ENCODE data around the gene FER. TPM values are rescaled to one million over a fixed set of nuclear protein-coding genes. Genes with fewer than 3 reads are reported as not detected.

Gene FER
- total and polyA plus RNA-seq, 2 of the 8 experiments (the other 6 are each of a cell fraction or from before 2014, with no cell fraction given) = 1.3 to 15.8 TPM

GRCh38 chr5:109003928-109004327, 256.2 kb downstream of the FER start:
- H2BK5ac ChIP-seq (ENCODE audit: low read depth, low read length) = no peak overlapping the region
- H3K23ac ChIP-seq (ENCODE audit: insufficient read length) = no peak overlapping the region
- H4K20me1 ChIP-seq (replicated peaks in 1 of 2; ENCODE audit: control insufficient read depth in 1 of 2, insufficient read depth in 2 of 2, low read length in 2 of 2) = no peaks in the 10 kb centered on the region
- H4K91ac ChIP-seq (replicated peaks; ENCODE audit: insufficient read length, low read length) = no peak overlapping the region
- no peaks in the 10 kb centered on the region for H3K79me1 ChIP-seq (ENCODE audit: low read depth, low read length)
- no peak overlapping the region for H2BK12ac ChIP-seq (ENCODE audit: low read depth, low read length)
- H3K27ac ChIP-seq (ENCODE audit: low read depth, low read length) = no peak overlapping the region
- no peak overlapping the region for H3K9ac ChIP-seq (replicated peaks in 1 of 4; ENCODE audit: extremely low read depth in 1 of 4, low read depth in 3 of 4, low read length in 3 of 4)
- 91% methylated on average over 4 of the region's 4 CpGs; no CpG with 5 or more reads in 1 of the 2 experiments for WGBS, 2 experiments (ENCODE audit: extremely low coverage in 1 of 2, insufficient coverage in 1 of 2, insufficient read length in 1 of 2, insufficient replicate concordance in 2 of 2, low coverage in 1 of 2, low lambda C conversion rate in 2 of 2, missing lambda C conversion rate in 1 of 2)
- H3K4me1 ChIP-seq (replicated peaks in 1 of 4; ENCODE audit: control insufficient read depth in 3 of 4, insufficient read depth in 4 of 4, low read length in 3 of 4) = no peaks in the 10 kb centered on the region
- no peak overlapping the region for H2AFZ ChIP-seq (ENCODE audit: low read length)
- no peaks in the 10 kb centered on the region for H3K27me3 ChIP-seq (replicated peaks in 1 of 4; ENCODE audit: control insufficient read depth in 3 of 4, extremely low read depth in 1 of 4, insufficient read depth in 3 of 4, low read length in 3 of 4)
- H4K5ac ChIP-seq (ENCODE audit: insufficient read length, low read depth, low read length) = no peak overlapping the region
- no peaks in the 10 kb centered on the region for H3K36me3 ChIP-seq (ENCODE audit: control insufficient read depth in 2 of 4, insufficient read depth in 4 of 4, low read length in 3 of 4)
- no peaks in the 10 kb centered on the region for H3K79me2 ChIP-seq (ENCODE audit: control insufficient read depth in 1 of 2, insufficient read depth in 2 of 2, low read length in 2 of 2)
- H3K4me3 ChIP-seq (ENCODE audit: extremely low read depth in 1 of 4, insufficient read depth in 2 of 4, low read depth in 3 of 4, low read length in 4 of 4) = no peak overlapping the region
- no peak overlapping the region for H3K4ac ChIP-seq (replicated peaks; ENCODE audit: insufficient read length, low read depth, low read length)
- H2BK120ac ChIP-seq (replicated peaks; ENCODE audit: low read depth, low read length) = no peak overlapping the region
- H3K14ac ChIP-seq (ENCODE audit: insufficient read length) = no peak overlapping the region
- no peak overlapping the region for H3K56ac ChIP-seq (replicated peaks; ENCODE audit: insufficient read length, low read depth, low read length)
- H2AK5ac ChIP-seq (ENCODE audit: low read depth, low read length) = no peak overlapping the region
- FAIRE-seq (no peak), DNase-seq (ENCODE audit: low read depth in 1 of 2, low spot score in 2 of 2) (no peak)
- H3K9me3 ChIP-seq (ENCODE audit: insufficient read depth in 2 of 2, low read depth in 1 of 2, low read length in 1 of 2) = no peaks in the 10 kb centered on the region
- H2BK20ac ChIP-seq (ENCODE audit: low read length) = no peak overlapping the region
- H2BK15ac ChIP-seq (ENCODE audit: low read length) = no peak overlapping the region
- ChIA-PET POLR2A (ENCODE audit: partially characterized antibody) (no interaction called here), CTCF (ENCODE audit: partially characterized antibody) (interaction anchor here (1.0 kb wide), 1 partner anchor 47 kb away, joined by 3 read pairs; no protein-coding TSS in a partner anchor)
- H4K8ac ChIP-seq (ENCODE audit: extremely low read depth, insufficient read depth, low read length) = no peak overlapping the region
- H3K23me2 ChIP-seq (ENCODE audit: low read depth, low read length) = no peaks in the 10 kb centered on the region
- TF ChIP-seq MAX (IDR thresholded peaks at IDR 0.05) = no peak
- no peak overlapping the region for H3K18ac ChIP-seq (ENCODE audit: extremely low read depth, low read length)
- no peak overlapping the region for H3K4me2 ChIP-seq (ENCODE audit: insufficient read depth in 1 of 2, low read depth in 2 of 2, low read length in 2 of 2)
